ENCODE data around the gene C5orf15. TPM values are rescaled to one million over a fixed set of nuclear protein-coding genes. Genes with fewer than 3 reads are reported as not detected.
"Not testable (repeated sequence)": the region's sequence is repeated elsewhere in the genome, so short reads cannot be mapped to it uniquely, and the experiment has no call there.

C5orf15 gene
- total and polyA plus RNA-seq, 9 of the 15 experiments (the other 6 are each of a cell fraction or from before 2014, with no cell fraction given), result 23.3 to 50.7 (median 35.5) TPM

DNA sequence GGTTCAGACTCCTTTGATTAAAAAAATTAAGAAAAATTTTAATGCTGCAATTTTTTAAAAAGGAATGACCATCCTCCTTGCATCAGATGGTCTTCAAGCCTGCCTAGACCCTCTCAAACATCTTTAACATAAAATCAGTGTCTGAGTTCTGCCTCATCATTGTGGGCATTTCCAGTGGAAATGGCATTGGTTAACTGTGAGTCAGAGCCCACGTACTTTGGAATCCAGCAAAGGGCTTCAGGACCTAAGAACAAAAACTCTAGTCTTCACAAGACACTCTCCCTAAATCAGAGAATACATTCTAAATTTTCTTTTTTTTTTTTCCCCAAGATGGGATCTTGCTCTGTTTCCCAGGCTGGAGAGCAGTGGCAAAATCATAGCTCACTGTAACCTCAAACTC is 9.4 kb upstream of the C5orf15 start (continued):
- TF ChIP-seq CREBBP (IDR thresholded peaks at IDR 0.05; ENCODE audit: low read depth, low read length) (no peak), MYC (IDR thresholded peaks at IDR 0.05; ENCODE audit: low read depth, low read length) (no peak), MYC (CRISPR knock-in tag; IDR thresholded peaks at IDR 0.05; ENCODE audit: borderline replicate concordance, low read depth) (no peak), CHCHD3 (CRISPR knock-in tag; IDR thresholded peaks at IDR 0.05) (no peak)

DNA sequence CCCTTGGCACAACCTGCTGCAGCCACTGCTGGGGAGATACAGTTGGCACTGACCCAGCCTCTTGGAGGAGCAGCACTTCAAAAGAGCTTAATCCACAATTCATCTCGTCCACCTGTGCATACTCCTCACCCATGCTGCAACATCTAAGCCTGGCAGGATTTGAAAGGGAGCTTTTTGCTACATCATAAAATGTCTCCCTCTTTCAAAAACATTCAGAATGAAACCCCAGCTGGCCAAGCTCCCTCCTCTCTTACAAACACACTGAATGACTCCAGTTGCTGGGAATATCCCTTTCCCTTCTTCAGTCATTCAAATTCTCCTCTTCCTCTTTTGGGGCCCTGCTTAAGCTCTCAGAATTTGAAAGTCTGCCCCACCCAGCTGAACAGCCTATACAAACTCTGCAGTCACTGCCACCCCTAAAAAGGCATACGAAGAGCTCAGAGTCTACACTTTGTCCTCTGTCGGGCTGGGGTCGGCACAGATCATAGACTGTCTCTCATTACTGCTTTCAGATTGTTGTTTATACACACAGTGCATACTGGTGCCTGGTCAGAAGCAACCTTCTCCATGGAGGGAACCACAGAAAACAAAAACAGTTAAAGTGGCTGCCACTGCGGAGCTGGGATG is 8.8 kb upstream of the C5orf15 start:
- DNase-seq (ENCODE audit: extremely low read depth in 1 of 4, low spot score in 3 of 4), result no peak
- H2AFZ ChIP-seq (ENCODE audit: low read depth, low read length), result no peak overlapping the region
- in situ Hi-C loops (cut with MboI), result no loop called here
- peaks cover 90% of the 10 kb centered on the region for H3K36me3 ChIP-seq (ENCODE audit: control insufficient read depth, insufficient read depth, low read length)
- H3K27me3 ChIP-seq (ENCODE audit: control insufficient read depth in 2 of 2, insufficient read depth in 2 of 2, low read length in 2 of 2), result no peaks in the 10 kb centered on the region
- TF ChIP-seq NR2C1 (IDR thresholded peaks at IDR 0.05) (no peak), NR2C1 (tag; IDR thresholded peaks at IDR 0.05) (no peak), PHB2 (IDR thresholded peaks at IDR 0.05; ENCODE audit: low read depth) (no peak), TAL1 (IDR thresholded peaks at IDR 0.05) (no peak), ILK (tag; IDR thresholded peaks at IDR 0.05; ENCODE audit: borderline replicate concordance, low read depth) (no peak)
- intact Hi-C loops (cut with micrococcal nuclease), result no loop called here
- WGBS (ENCODE audit: insufficient coverage, low coverage, missing lambda C conversion rate), result 96% methylated on average over 5 of the region's 5 CpGs
- no peak for ATAC-seq
- H3K27ac ChIP-seq (ENCODE audit: extremely low read depth, low read depth, low read length), result no peak overlapping the region
- peaks cover 10% of the 10 kb centered on the region; the same call in 2 of the 3 replicates for H3K79me2 ChIP-seq (ENCODE audit: control insufficient read depth, insufficient read depth, low read length)
- no peaks in the 10 kb centered on the region for H3K9me3 ChIP-seq (replicated peaks; ENCODE audit: control insufficient read depth, insufficient read depth, low read depth, low read length)
- H3K9ac ChIP-seq (ENCODE audit: insufficient read depth in 1 of 2, low read depth in 2 of 2, low read length in 2 of 2), result no peak overlapping the region
- no peaks in the 10 kb centered on the region for H3K9me1 ChIP-seq (ENCODE audit: control insufficient read depth, insufficient read depth, low read length)
- FAIRE-seq, result no peak
- H4K20me1 ChIP-seq (replicated peaks; ENCODE audit: control insufficient read depth, insufficient read depth, low read length), result peaks cover 3% of the 10 kb centered on the region; the same call in 1 of the 2 replicates
- no peaks in the 10 kb centered on the region for H3K4me1 ChIP-seq (replicated peaks in 1 of 2; ENCODE audit: control insufficient read depth in 2 of 2, insufficient read depth in 2 of 2, low read length in 2 of 2)
- H3K4me3 ChIP-seq, result no peak overlapping the region
- BruUV-seq (replicated peaks), result no TSS peak
- POLR2A ChIA-PET, result interaction anchor here (0.7 to 1.6 kb wide), 3 partner anchors 11 to 36 kb away, joined by 3 to 5 read pairs (median 4); no protein-coding TSS in a partner anchor
- no peak overlapping the region for H3K4me2 ChIP-seq (ENCODE audit: insufficient read depth, low read length)
- CTCF ChIA-PET (ENCODE audit: low intra/inter-chr PET ratio), result no interaction called here

GRCh38 chr5:133975546-133975945 is 7.1 kb upstream of the C5orf15 start:
- H3K4me1 ChIP-seq (replicated peaks in 1 of 2; ENCODE audit: control insufficient read depth in 2 of 2, insufficient read depth in 2 of 2, low read length in 2 of 2); H3K4me3 ChIP-seq; H3K79me2 ChIP-seq (ENCODE audit: control insufficient read depth, insufficient read depth, low read length); H4K20me1 ChIP-seq (replicated peaks; ENCODE audit: control insufficient read depth, insufficient read depth, low read length); POLR2A ChIA-PET; H3K27me3 ChIP-seq (ENCODE audit: control insufficient read depth in 2 of 2, insufficient read depth in 2 of 2, low read length in 2 of 2); H3K27ac ChIP-seq (ENCODE audit: extremely low read depth, low read depth, low read length); BruUV-seq (replicated peaks); H3K9me1 ChIP-seq (ENCODE audit: control insufficient read depth, insufficient read depth, low read length); in situ Hi-C loops (cut with MboI); H2AFZ ChIP-seq (ENCODE audit: low read depth, low read length); ATAC-seq; FAIRE-seq; CTCF ChIA-PET (ENCODE audit: low intra/inter-chr PET ratio); H3K9me3 ChIP-seq (replicated peaks; ENCODE audit: control insufficient read depth, insufficient read depth, low read depth, low read length); DNase-seq (ENCODE audit: extremely low read depth in 1 of 4, low spot score in 3 of 4); H3K4me2 ChIP-seq (ENCODE audit: insufficient read depth, low read length); intact Hi-C loops (cut with micrococcal nuclease); H3K9ac ChIP-seq (ENCODE audit: insufficient read depth in 1 of 2, low read depth in 2 of 2, low read length in 2 of 2): not testable (repeated sequence)
- H3K36me3 ChIP-seq (ENCODE audit: control insufficient read depth, insufficient read depth, low read length), result peaks cover 82% of the 10 kb centered on the region
- 97% methylated on average over 13 of the region's 16 CpGs for WGBS (ENCODE audit: insufficient coverage, low coverage, missing lambda C conversion rate)

Data from K562 (cell line).